Measurements from ENCODE around the gene IQUB. TPM values are rescaled to one million over a fixed set of nuclear protein-coding genes. Genes with fewer than 3 reads are reported as not detected.

IQUB gene
- total and polyA plus RNA-seq, 2 donors (not counting 1 experiment from before 2014, with no cell fraction given) = 0.01 to 0.12 TPM

DNA sequence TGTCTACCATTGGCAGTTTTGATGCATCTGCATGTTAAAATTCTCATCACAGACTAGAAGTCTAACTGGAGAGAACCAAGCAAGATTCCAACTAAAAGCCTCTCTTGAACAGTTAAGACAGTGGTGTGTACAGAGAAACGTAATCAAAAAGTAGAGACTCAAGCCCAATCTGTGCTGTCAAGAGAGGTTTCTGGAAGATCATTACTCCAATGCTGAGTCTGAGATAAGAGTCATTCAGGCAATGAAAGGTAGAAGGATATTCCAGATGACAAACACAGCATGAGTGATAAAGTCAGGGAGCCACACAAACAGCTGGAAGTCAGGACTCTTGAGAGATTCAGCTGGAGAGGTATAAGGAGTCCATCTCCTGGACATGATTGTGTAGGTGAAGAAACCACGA is 48.7 kb downstream of the IQUB start:
- H3K27me3 Mint-ChIP-seq = peaks cover 4% of the 10 kb centered on the region
- no peak overlapping the region for H3K4me3 Mint-ChIP-seq
- Histone ChIP-seq H3K36me3 (replicated peaks in 1 of 2; ENCODE audit: control extremely low read depth in 1 of 2, control insufficient read depth in 1 of 2, extremely low read depth in 1 of 2, insufficient read depth in 2 of 2, low read length in 1 of 2) (no peaks in the 10 kb centered on the region), H4K20me1 (ENCODE audit: control insufficient read depth, insufficient read depth, low read length, poor library complexity, severe bottlenecking) (no peaks in the 10 kb centered on the region), H3K9me3 (ENCODE audit: control extremely low read depth in 1 of 3, control insufficient read depth in 2 of 3, insufficient read depth in 1 of 3, low read length in 2 of 3) (no peaks in the 10 kb centered on the region), H3K27ac (ENCODE audit: low read length in 2 of 2) (no peak overlapping the region), H3K4me1 (ENCODE audit: control insufficient read depth in 2 of 2, insufficient read depth in 2 of 2, low read length in 2 of 2) (no peaks in the 10 kb centered on the region), H3K27me3 (replicated peaks in 1 of 4; ENCODE audit: control extremely low read depth in 1 of 4, control insufficient read depth in 3 of 4, insufficient read depth in 4 of 4, low read length in 3 of 4) (peaks cover 0 to 4% (median 0%) of the 10 kb centered on the region in 4 experiments), H3K4me3 (ENCODE audit: control extremely low read depth in 1 of 5, extremely low read depth in 1 of 5, insufficient read depth in 1 of 5, low read depth in 2 of 5, low read length in 4 of 5) (no peak overlapping the region), H3K79me2 (ENCODE audit: control insufficient read depth, insufficient read depth, low read length) (no peaks in the 10 kb centered on the region), H3K9ac (ENCODE audit: low read length) (no peak overlapping the region), H2AFZ (ENCODE audit: insufficient read depth, low read depth, low read length, poor library complexity, severe bottlenecking) (no peak overlapping the region), H3K4me2 (replicated peaks; ENCODE audit: low read depth, low read length, poor library complexity, severe bottlenecking) (no peak overlapping the region)
- no peaks in the 10 kb centered on the region for H3K9me3 Mint-ChIP-seq (ENCODE audit: insufficient read depth)
- CTCF ChIA-PET = interaction anchor here (1.4 kb wide), 1 partner anchor 9 kb away, joined by 4 read pairs; no protein-coding TSS in a partner anchor
- ATAC-seq (ENCODE audit: low read depth) (no peak), DNase-seq (no peak)
- no peak for TF ChIP-seq EZH2 (IDR thresholded peaks at IDR 0.05; ENCODE audit: borderline replicate concordance, insufficient read depth, low read depth, low read length, poor library complexity, severe bottlenecking)
- TF ChIP-seq, protein P1, sequence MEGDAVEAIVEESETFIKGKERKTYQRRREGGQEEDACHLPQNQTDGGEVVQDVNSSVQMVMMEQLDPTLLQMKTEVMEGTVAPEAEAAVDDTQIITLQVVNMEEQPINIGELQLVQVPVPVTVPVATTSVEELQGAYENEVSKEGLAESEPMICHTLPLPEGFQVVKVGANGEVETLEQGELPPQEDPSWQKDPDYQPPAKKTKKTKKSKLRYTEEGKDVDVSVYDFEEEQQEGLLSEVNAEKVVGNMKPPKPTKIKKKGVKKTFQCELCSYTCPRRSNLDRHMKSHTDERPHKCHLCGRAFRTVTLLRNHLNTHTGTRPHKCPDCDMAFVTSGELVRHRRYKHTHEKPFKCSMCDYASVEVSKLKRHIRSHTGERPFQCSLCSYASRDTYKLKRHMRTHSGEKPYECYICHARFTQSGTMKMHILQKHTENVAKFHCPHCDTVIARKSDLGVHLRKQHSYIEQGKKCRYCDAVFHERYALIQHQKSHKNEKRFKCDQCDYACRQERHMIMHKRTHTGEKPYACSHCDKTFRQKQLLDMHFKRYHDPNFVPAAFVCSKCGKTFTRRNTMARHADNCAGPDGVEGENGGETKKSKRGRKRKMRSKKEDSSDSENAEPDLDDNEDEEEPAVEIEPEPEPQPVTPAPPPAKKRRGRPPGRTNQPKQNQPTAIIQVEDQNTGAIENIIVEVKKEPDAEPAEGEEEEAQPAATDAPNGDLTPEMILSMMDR (IDR thresholded peaks at IDR 0.05) = no peak
- H3K27ac Mint-ChIP-seq = no peak overlapping the region
- POLR2A ChIA-PET = no interaction called here
- WGBS (ENCODE audit: insufficient coverage) = 100% methylated on average over 1 of the region's 2 CpGs
- no peaks in the 10 kb centered on the region for H3K4me1 Mint-ChIP-seq
- intact Hi-C loops (cut with micrococcal nuclease) = no loop called here

DNA sequence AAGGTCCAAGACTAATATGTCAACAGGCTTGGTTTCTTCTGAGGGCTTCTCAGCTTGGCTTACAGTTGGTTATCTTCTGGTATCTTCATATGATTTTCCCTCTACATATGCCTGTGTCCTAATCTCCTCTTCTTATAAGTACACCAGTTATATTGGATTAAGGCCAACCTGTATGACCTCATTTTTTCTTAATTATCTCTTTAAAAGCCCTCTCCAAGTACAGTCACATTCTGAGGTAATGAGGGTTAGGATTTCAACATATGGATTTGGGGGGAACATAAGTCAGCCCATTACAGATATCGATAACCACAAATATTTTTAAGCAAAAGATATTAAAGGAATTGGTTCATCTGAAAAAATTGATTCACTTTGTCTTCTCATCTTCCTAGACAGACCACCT is 49.2 kb downstream of the IQUB start:
- CTCF ChIA-PET = interaction anchor here (1.3 kb wide), 1 partner anchor 8 kb away, joined by 5 read pairs; no protein-coding TSS in a partner anchor
- Mint-ChIP-seq H3K9me3 (ENCODE audit: insufficient read depth) (no peaks in the 10 kb centered on the region), H3K27ac (no peak overlapping the region), H3K27me3 (peaks cover 4% of the 10 kb centered on the region), H3K4me1 (no peaks in the 10 kb centered on the region), H3K4me3 (no peak overlapping the region)
- POLR2A ChIA-PET = no interaction called here
- H3K27ac ChIP-seq (ENCODE audit: low read length in 2 of 2) = no peak overlapping the region
- no CpG with 5 or more reads among the region's 1 CpG for WGBS (ENCODE audit: insufficient coverage)
- DNase-seq (no peak), ATAC-seq (ENCODE audit: low read depth) (no peak)
- no peak overlapping the region for H3K4me2 ChIP-seq (replicated peaks; ENCODE audit: low read depth, low read length, poor library complexity, severe bottlenecking)
- H3K79me2 ChIP-seq (ENCODE audit: control insufficient read depth, insufficient read depth, low read length) = no peaks in the 10 kb centered on the region
- no peak overlapping the region for H3K9ac ChIP-seq (ENCODE audit: low read length)
- intact Hi-C loops (cut with micrococcal nuclease) = no loop called here
- no peak overlapping the region for H2AFZ ChIP-seq (ENCODE audit: insufficient read depth, low read depth, low read length, poor library complexity, severe bottlenecking)
- no peak overlapping the region for H3K4me3 ChIP-seq (ENCODE audit: control extremely low read depth in 1 of 5, extremely low read depth in 1 of 5, insufficient read depth in 1 of 5, low read depth in 2 of 5, low read length in 4 of 5)
- H4K20me1 ChIP-seq (ENCODE audit: control insufficient read depth, insufficient read depth, low read length, poor library complexity, severe bottlenecking) = no peaks in the 10 kb centered on the region
- H3K27me3 ChIP-seq (replicated peaks in 1 of 4; ENCODE audit: control extremely low read depth in 1 of 4, control insufficient read depth in 3 of 4, insufficient read depth in 4 of 4, low read length in 3 of 4) = peaks cover 0 to 4% (median 0%) of the 10 kb centered on the region in 4 experiments
- TF ChIP-seq, protein P1 (IDR thresholded peaks at IDR 0.05) = no peak
- TF ChIP-seq EZH2 (IDR thresholded peaks at IDR 0.05; ENCODE audit: borderline replicate concordance, insufficient read depth, low read depth, low read length, poor library complexity, severe bottlenecking) = no peak
- H3K4me1 ChIP-seq (ENCODE audit: control insufficient read depth in 2 of 2, insufficient read depth in 2 of 2, low read length in 2 of 2) = no peaks in the 10 kb centered on the region
- H3K9me3 ChIP-seq (ENCODE audit: control extremely low read depth in 1 of 3, control insufficient read depth in 2 of 3, insufficient read depth in 1 of 3, low read length in 2 of 3) = no peaks in the 10 kb centered on the region
- H3K36me3 ChIP-seq (replicated peaks in 1 of 2; ENCODE audit: control extremely low read depth in 1 of 2, control insufficient read depth in 1 of 2, extremely low read depth in 1 of 2, insufficient read depth in 2 of 2, low read length in 1 of 2) = no peaks in the 10 kb centered on the region

Data from B cell (primary cell).